SU-DHL-6 (cell line): Measurements from ENCODE around the gene STAB1.

Experiments used
- EZH2phosphoT487 ChIP-seq: fragments of 200-600 bp; sonication (generic), shearing (Covaris generic); conservative IDR thresholded peaks from 2 replicates; pipeline ENCODE4 v1.6.1; 2018; ENCODE audit warnings: mild to moderate bottlenecking, antibody characterized with exemption, low read length, moderate library complexity, mixed read lengths
- TF ChIP-seq, protein P1 (sequence below): fragments of 200-600 bp; sonication (generic); IDR thresholded peaks from one replicate; pipeline ENCODE4 v1.5.1; 2017; ENCODE audit warnings: antibody characterized with exemption, mild to moderate bottlenecking, low read length, moderate library complexity; ENCODE audit not compliant: insufficient read depth, poor library complexity, severe bottlenecking

DNA sequence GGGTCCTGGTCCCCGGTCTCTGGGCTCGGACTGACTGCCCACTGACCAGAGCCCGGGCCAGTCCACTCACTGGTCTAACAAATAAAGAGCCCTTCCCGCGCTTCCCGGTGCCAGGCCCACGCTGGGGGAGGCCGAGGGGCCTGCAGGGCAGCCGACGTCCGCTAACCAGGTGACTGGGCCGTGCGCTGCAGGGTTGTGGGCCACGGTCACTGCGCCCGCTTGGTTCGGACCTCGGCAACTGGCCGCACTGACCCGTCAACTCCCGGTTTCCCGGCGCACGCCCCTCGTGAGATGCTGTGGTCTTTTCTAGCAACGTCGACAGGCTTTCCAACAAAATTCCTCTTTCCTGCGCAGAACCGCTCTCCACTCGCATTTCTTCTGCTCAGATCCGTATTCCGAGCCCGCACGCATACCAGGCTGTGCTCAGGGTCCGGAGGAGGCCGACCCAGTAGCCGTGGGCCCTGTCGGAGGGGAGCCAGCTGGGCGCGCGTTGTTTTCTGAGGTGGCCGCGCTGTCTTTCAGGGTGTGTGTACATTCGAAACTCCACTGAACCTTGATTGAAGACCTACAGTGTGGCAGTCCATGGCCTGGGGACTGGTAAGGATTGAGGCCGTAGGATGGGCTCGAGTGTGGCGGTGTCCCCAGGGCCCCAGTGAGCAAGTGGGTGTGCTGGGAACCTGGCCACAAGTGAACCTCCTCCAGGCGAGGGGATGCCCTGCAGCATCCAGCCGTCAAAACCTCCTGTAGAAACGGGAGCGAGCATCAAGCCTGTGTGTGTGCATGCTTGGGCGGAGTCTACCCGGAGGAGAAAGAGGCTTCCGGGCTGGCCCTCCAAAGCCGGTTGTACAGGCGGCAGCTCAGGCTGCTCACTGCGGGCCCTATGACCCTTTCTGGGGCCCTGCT, 39.4 kb downstream of the STAB1 start:
- TF ChIP-seq, protein P1, sequence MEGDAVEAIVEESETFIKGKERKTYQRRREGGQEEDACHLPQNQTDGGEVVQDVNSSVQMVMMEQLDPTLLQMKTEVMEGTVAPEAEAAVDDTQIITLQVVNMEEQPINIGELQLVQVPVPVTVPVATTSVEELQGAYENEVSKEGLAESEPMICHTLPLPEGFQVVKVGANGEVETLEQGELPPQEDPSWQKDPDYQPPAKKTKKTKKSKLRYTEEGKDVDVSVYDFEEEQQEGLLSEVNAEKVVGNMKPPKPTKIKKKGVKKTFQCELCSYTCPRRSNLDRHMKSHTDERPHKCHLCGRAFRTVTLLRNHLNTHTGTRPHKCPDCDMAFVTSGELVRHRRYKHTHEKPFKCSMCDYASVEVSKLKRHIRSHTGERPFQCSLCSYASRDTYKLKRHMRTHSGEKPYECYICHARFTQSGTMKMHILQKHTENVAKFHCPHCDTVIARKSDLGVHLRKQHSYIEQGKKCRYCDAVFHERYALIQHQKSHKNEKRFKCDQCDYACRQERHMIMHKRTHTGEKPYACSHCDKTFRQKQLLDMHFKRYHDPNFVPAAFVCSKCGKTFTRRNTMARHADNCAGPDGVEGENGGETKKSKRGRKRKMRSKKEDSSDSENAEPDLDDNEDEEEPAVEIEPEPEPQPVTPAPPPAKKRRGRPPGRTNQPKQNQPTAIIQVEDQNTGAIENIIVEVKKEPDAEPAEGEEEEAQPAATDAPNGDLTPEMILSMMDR, result no peak
- TF ChIP-seq EZH2phosphoT487, result no peak
